ENCODE data around the gene SPECC1L. TPM values are rescaled to one million over a fixed set of nuclear protein-coding genes. Genes with fewer than 3 reads are reported as not detected.

SPECC1L gene
- total and polyA plus RNA-seq, 2 of the 8 experiments (the other 6 are each of a cell fraction or from before 2014, with no cell fraction given), result 15.7 to 61.6 TPM

DNA sequence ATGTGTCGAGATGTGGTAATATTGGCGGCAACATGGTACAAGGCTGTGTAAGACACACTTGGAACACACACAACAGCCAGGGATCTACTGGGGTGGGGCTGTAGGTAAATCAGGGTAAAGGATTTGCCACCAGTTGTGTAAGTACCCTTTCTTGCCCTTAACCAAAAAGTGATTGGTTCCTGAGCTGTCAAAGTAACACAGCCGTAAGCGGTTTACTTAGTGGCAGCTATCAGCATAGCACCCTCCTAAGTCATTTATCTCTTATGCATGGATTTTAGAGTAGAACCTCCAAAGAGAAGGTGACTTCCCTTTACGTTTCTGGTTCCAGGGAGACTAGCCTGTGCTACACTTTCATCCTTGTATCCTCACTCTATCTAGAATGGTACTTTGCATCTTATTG is 57.2 kb downstream of the SPECC1L start:
- no peaks in the 10 kb centered on the region for H3K9me3 ChIP-seq (ENCODE audit: insufficient read depth in 2 of 2, low read depth in 1 of 2, low read length in 1 of 2)
- no peak overlapping the region for H3K4me3 ChIP-seq (ENCODE audit: extremely low read depth in 1 of 4, insufficient read depth in 2 of 4, low read depth in 3 of 4, low read length in 4 of 4)
- no peak overlapping the region for H2BK15ac ChIP-seq (ENCODE audit: low read length)
- H3K36me3 ChIP-seq (ENCODE audit: control insufficient read depth in 2 of 4, insufficient read depth in 4 of 4, low read length in 3 of 4), result peaks cover 2 to 55% (median 20%) of the 10 kb centered on the region in 4 experiments; a peak in 6 of 8 replicates
- H3K9ac ChIP-seq (replicated peaks in 1 of 4; ENCODE audit: extremely low read depth in 1 of 4, low read depth in 3 of 4, low read length in 3 of 4), result no peak overlapping the region
- no peak overlapping the region for H3K4me2 ChIP-seq (ENCODE audit: insufficient read depth in 1 of 2, low read depth in 2 of 2, low read length in 2 of 2)
- no peak overlapping the region for H4K5ac ChIP-seq (ENCODE audit: insufficient read length, low read depth, low read length)
- no peaks in the 10 kb centered on the region for H3K27me3 ChIP-seq (replicated peaks in 1 of 4; ENCODE audit: control insufficient read depth in 3 of 4, extremely low read depth in 1 of 4, insufficient read depth in 3 of 4, low read length in 3 of 4)
- 90% methylated on average over 5 of the region's 5 CpGs; no CpG with 5 or more reads in 1 of the 2 experiments for WGBS, 2 experiments (ENCODE audit: extremely low coverage in 1 of 2, insufficient coverage in 1 of 2, insufficient read length in 1 of 2, insufficient replicate concordance in 2 of 2, low coverage in 1 of 2, low lambda C conversion rate in 2 of 2, missing lambda C conversion rate in 1 of 2)
- H3K18ac ChIP-seq (ENCODE audit: extremely low read depth, low read length), result no peak overlapping the region
- FAIRE-seq (peak; percentile 13), DNase-seq (ENCODE audit: low read depth in 1 of 2, low spot score in 2 of 2) (no peak)
- H2BK20ac ChIP-seq (ENCODE audit: low read length), result no peak overlapping the region
- H3K27ac ChIP-seq (ENCODE audit: low read depth, low read length), result no peak overlapping the region
- H2AFZ ChIP-seq (ENCODE audit: low read length), result no peak overlapping the region
- no peaks in the 10 kb centered on the region for H3K23me2 ChIP-seq (ENCODE audit: low read depth, low read length)
- H3K56ac ChIP-seq (replicated peaks; ENCODE audit: insufficient read length, low read depth, low read length), result no peak overlapping the region
- H3K4me1 ChIP-seq (replicated peaks in 1 of 4; ENCODE audit: control insufficient read depth in 3 of 4, insufficient read depth in 4 of 4, low read length in 3 of 4), result no peaks in the 10 kb centered on the region
- H4K8ac ChIP-seq (ENCODE audit: extremely low read depth, insufficient read depth, low read length), result no peak overlapping the region
- CTCF ChIA-PET (ENCODE audit: partially characterized antibody), result interaction anchor here (0.6 to 0.8 kb wide), 2 partner anchors 55 to 870 kb away, joined by 3 read pairs; no protein-coding TSS in a partner anchor
- H2AK5ac ChIP-seq (ENCODE audit: low read depth, low read length), result no peak overlapping the region
- no peak overlapping the region for H2BK5ac ChIP-seq (ENCODE audit: low read depth, low read length)
- H2BK12ac ChIP-seq (ENCODE audit: low read depth, low read length), result no peak overlapping the region
- H4K20me1 ChIP-seq (replicated peaks in 1 of 2; ENCODE audit: control insufficient read depth in 1 of 2, insufficient read depth in 2 of 2, low read length in 2 of 2), result peaks cover 0 to 1% of the 10 kb centered on the region in 2 experiments
- no peak overlapping the region for H4K91ac ChIP-seq (replicated peaks; ENCODE audit: insufficient read length, low read length)
- no peak overlapping the region for H3K23ac ChIP-seq (ENCODE audit: insufficient read length)
- 0 out of 4 replicates have a peak, but pooled peaks cover 0 to 3% of the 10 kb centered on the region in 2 experiments for H3K79me2 ChIP-seq (ENCODE audit: control insufficient read depth in 1 of 2, insufficient read depth in 2 of 2, low read length in 2 of 2)
- no peak overlapping the region for H3K14ac ChIP-seq (ENCODE audit: insufficient read length)
- POLR2A ChIA-PET (ENCODE audit: partially characterized antibody), result no interaction called here
- H3K79me1 ChIP-seq (ENCODE audit: low read depth, low read length), result peaks cover 4% of the 10 kb centered on the region; the same call in 1 of the 2 replicates
- H3K4ac ChIP-seq (replicated peaks; ENCODE audit: insufficient read length, low read depth, low read length), result no peak overlapping the region
- no peak overlapping the region for H2BK120ac ChIP-seq (replicated peaks; ENCODE audit: low read depth, low read length)
- no peak for TF ChIP-seq ATF3 (IDR thresholded peaks at IDR 0.05; ENCODE audit: insufficient read depth, low read depth, low read length)
- no peak for TF ChIP-seq SIN3A (conservative IDR thresholded peaks at IDR 0.05 in 1 of 2, IDR thresholded peaks at IDR 0.05 in 1 of 2; ENCODE audit: low read depth in 1 of 2, low read length in 2 of 2)
- TF ChIP-seq EGR1 (IDR thresholded peaks at IDR 0.05; ENCODE audit: borderline replicate concordance, low read depth, low read length), result no peak
- no peak for TF ChIP-seq SIX5 (IDR thresholded peaks at IDR 0.05; ENCODE audit: low read depth, low read length)
- TF ChIP-seq RBBP5 (IDR thresholded peaks at IDR 0.05; ENCODE audit: borderline replicate concordance, low read depth, low read length), result no peak
